ENCODE results near the gene ANO4.

The ANO4 gene

DNA sequence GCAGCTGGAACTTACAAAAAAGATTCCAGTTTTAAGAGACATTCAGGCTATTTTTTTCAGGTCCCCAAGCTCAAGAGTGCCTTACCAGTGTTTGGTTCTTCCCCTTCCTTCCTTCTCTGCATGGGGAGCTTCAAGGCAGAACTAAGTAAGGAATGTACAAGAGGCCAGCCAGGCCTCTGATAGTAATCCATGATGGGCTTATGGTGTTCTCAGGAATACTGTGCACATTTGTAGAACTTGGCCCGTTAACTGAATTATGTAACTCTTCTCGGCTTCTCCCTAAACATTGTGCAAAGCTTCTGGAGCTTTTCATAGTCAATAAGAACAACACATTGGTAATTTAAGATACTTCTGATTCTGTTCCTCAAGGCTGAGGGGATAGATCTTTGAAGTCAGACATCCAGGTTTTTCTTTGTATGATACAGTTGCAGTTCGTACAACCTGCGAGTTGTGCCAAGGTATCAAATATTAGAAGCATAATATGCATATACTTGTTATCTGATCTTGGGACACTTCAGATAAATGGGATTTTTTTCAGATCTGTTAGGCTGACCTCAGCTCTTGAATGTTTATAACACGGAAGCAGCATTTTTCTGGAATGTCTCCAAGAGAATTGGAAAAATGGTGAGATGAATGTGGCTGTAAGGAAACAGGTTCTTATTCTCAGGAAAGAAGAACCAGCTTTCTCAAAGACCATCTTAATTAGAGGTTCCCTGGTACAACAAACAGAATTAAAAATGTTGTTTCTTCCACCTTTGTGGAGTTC lies 148.6 kb downstream of the ANO4 start:
- no peak for DNase-seq (ENCODE audit: low read depth, low spot score)

- DNase-seq (ENCODE audit: low read depth, low spot score) = no peak
Measured at GRCh38 chr12:100951756-100952155, 157.2 kb downstream of the ANO4 start.

GRCh38 chr12:100953217-100953616 lies 158.6 kb downstream of the ANO4 start:
- no peak for DNase-seq (ENCODE audit: low read depth, low spot score)

DNA sequence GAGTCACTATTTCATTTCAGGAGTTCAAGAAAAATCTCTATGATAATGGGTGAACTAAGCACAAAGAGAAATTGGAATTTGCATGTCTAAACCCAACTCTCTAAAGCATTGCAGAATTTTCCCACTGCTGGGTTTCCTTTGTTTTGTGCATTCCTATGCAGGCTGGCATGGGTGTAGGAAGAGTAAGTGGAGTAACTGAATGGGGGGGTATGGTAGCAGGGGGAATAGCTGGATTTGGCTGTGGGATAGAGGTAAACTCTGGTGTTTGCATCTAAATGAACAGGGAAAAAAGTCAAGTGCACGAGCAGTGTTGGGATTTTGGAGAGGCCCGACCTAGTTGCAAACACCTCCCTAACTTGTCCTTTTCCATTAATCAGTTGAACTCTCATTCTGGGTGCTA lies 159.1 kb downstream of the ANO4 start:
- DNase-seq (ENCODE audit: low read depth, low spot score) = no peak

DNA sequence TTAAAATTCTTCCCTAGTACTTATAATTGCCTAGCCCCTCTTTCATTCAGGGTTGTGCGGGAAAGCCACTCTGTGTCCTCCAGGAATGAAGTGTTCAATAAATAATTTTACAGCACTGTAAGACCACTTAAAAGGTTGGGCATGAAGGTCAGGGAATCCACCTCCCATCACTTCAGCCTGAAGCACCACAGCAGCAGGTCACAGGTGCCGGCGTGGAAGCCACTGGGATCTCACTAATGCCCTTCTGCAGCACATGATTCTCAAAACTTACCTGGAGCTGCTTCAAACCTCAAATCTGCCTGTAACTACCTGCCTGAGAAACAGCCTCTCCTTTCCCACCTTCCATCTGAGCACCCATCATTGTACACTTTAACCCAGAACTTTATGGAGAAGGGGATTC lies 159.5 kb downstream of the ANO4 start:
- DNase-seq (ENCODE audit: low read depth, low spot score) = no peak

- DNase-seq (ENCODE audit: low read depth, low spot score) = no peak
Measured at GRCh38 chr12:100955139-100955538, 160.6 kb downstream of the ANO4 start.

DNA sequence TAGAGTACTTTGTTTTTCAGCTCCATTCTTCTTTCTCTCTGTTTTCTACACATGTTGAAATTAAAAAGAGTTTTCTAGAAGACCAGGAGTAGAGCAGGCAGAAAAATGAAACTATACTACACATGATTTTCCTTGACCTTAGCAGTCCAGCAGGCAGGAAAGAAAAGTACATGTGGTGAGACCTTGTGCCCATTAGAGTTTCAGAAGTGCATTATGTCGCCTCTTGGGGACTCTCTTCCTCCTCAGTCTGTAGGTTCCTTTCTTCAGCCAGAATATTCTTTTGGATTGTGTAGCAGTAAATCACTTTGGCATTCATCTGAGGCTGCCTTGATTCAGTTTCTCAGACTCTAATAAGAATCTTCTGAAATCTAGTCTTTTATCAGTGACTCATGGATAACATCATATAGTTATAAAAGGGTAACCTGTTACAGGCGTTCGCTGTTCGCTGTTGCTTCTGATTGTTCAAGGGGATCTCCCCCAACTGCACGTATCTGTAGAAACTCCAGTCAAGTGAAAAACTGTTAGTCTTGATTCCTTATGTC lies 161.8 kb downstream of the ANO4 start:
- DNase-seq (ENCODE audit: low read depth, low spot score) = no peak

GRCh38 chr12:100959481-100959880 lies 164.9 kb downstream of the ANO4 start:
- no peak for DNase-seq (ENCODE audit: low read depth, low spot score)

DNA sequence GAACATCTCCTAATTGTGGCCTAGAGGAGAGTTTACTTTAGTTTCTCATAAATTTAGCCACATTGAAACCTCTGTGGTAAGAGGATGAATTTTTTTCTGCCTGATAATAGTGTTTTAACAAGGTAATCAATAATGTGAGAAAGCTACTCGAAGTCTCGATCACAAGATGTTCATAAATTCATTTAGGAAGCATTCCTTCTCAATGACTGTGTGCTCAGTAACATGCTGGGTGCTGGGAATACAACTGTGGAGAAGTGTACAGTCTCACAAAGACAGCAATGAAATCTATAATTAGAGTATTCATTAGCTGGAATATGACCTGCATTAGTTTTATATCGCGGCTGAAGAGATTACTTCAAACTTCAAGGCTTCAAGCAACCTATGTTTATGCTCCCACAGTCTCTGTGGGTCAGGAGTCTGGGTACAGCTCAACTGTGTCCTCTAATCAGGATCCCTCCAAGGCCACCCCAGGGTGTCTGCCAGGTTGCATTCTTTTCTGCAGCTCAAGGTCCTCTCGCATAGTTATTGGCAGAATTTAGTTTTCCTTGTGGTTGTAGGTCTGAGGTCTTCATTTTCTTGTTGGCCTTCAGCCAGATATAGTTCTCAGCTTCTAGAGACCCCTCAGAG lies 167.6 kb downstream of the ANO4 start:
- no peak for DNase-seq (ENCODE audit: low read depth, low spot score)

DNA sequence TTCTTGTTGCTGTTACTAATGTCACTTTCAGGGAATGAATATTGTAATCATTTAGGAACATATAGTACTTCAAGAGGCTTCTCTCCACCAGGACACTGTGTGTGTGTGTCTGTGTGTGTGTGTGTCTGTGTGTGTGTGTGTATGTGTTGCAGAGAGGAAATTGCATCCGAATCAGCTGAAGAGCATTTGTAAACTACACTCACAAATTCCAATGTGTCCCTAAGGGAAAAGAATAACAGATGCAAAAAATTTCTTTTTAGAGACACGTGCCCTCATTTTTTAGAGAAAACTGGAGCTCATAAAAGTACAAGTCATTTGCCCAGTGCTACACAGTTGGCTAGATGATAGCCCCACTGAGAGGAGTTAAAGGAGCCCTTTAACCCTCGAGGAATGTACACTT lies 168.8 kb downstream of the ANO4 start:
- no peak for DNase-seq (ENCODE audit: low read depth, low spot score)

GRCh38 chr12:100964028-100964427 lies 169.5 kb downstream of the ANO4 start:
- no peak for DNase-seq (ENCODE audit: low read depth, low spot score)

- no peak for DNase-seq (ENCODE audit: low read depth, low spot score)
Measured at GRCh38 chr12:100967189-100967588, 172.6 kb downstream of the ANO4 start.

GRCh38 chr12:100970894-100971293 lies 176.3 kb downstream of the ANO4 start:
- no peak for DNase-seq (ENCODE audit: low read depth, low spot score)

DNA sequence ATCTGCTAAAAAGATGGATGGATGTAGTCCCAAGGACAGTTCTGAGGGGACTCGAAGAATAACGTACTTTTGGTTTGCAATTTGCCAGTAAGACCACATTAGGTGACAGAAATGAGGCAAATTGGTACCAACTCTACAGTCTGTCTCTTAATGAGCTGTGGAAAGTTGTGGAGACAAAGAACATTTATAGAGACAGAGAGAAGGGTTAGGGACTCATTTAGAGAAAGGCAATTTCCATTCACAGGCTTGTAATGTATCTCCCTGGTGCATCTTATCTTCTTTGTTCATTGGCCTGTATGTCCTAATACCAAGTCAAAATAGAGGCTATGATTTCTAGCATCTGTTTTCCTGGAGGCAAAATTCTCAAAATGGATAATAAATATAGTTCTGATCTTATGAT lies 177.5 kb downstream of the ANO4 start:
- DNase-seq (ENCODE audit: low read depth, low spot score) = no peak

- DNase-seq (ENCODE audit: low read depth, low spot score) = no peak
Measured at GRCh38 chr12:100974341-100974740, 179.8 kb downstream of the ANO4 start.

DNA sequence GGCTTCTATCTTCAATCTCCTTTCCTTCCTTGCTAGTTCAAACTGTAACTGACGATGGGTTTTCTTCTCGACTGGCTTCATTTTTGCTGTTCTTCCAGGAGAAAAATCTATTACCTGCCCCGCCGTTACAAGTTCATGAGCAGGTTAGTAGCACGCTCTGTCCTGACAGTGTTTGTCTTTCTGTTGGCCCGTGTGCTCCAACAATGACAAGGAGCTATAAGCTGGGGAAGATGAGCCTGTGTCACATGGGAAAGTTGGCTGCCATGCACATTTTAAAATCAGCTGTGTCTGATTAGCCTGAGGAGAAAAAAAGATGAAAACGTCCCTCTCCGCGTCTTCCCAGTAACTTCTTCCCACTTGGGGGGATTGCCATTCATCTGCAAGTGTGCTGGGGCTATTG lies 180.2 kb downstream of the ANO4 start:
- DNase-seq (ENCODE audit: low read depth, low spot score) = no peak

GRCh38 chr12:100976735-100977134 lies 182.2 kb downstream of the ANO4 start:
- no peak for DNase-seq (ENCODE audit: low read depth, low spot score)

DNA sequence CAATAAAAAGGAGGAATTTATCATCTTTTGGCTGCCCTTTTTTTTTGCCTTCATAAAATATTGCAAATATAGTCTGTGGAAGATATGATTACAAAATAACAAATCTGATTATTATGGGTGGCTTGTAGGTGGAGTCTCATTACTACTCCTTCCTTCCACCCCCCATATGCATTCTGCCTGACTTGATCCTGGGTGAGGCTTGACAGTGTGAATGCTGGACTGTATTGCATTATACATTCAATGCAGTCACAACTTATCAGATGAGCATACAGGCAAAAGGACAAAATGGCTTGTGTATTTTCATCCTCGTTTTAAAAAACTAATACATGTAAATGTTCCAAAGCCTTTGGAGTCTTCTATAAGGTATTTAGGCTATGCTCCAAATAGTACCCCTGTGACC lies 186.3 kb downstream of the ANO4 start:
- no peak for DNase-seq (ENCODE audit: low read depth, low spot score)

- DNase-seq (ENCODE audit: low read depth, low spot score) = no peak
Measured at GRCh38 chr12:100982511-100983183, 188.1 kb downstream of the ANO4 start.

- no peak for DNase-seq (ENCODE audit: low read depth, low spot score)
Measured at GRCh38 chr12:100984796-100985195, 190.2 kb downstream of the ANO4 start.

DNA sequence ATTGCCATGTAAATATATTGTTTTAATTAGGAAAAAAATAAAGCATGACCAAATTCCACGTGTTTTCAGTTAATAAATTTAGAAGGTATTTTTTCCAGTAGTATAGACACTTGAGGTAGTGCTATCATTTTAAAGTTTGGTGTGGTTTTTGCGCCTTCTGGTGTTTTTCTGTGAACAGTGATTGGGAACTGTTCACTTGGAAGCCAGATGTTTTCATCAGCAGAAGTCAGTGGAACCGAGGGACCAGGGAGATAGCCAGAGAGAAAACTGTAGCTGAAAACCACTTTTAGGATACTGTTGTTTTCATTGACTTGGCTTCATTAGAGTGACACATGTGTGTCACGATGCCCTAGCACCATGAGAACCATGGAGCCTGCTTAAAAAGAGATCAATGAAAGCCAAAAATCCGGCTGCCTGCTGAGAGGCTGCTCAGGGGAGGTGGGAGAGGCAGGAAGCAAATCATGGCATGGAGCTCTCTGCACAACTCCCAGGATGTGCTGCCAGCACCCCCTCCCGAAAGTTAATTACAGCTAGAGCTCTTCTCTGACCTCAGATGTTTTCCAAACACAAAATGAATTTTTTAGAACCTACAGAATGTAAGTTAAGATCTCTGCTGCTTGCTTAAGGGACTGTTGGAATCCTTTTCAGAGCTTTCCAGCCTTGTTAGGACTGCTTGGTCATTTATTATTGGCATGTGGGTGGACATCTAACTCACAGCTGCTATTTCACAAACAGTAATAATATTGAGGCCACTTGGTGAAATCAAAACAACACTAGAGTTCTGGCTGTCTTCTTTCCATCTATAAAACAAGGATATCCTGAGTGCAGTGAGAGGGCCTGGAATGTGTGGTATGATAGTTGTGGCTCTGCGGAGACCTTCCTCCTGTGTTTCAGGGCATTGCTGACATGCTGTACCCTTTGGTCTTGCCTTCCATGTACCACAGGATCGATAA lies 192.3 kb downstream of the ANO4 start:
- DNase-seq (ENCODE audit: low read depth, low spot score) = no peak

Data from activated CD4-positive, CD25-positive, alpha-beta regulatory T cell treated with anti-CD3 and anti-CD28 coated beads, Interleukin-2, amount 50 U/mL, for 16 hours (primary cell).